HepG2 (cell line): Measurements from ENCODE around the gene ELL. TPM values are rescaled to one million over a fixed set of nuclear protein-coding genes. Genes with fewer than 3 reads are reported as not detected.
A peak's percentile ranks its signal among the peaks of the same experiment; 100 is the strongest.

ENCODE experiments used
- ESRRA ChIP-seq: sonication (generic); formaldehyde crosslinking; IDR thresholded peaks from 2 replicates; pipeline ENCODE4 v1.5.1; 2020; ENCODE audit warnings: mild to moderate bottlenecking, low read depth, missing genetic modification reagents
- HOXA7 ChIP-seq: sonication (generic); formaldehyde crosslinking; IDR thresholded peaks from 2 replicates; pipeline ENCODE4 v1.8.1; 2022; ENCODE audit warnings: mild to moderate bottlenecking, missing genetic modification reagents, moderate library complexity
- ISL2 ChIP-seq: sonication (generic); formaldehyde crosslinking; IDR thresholded peaks from 2 replicates; pipeline ENCODE4 v1.5.0; 2020; ENCODE audit warnings: missing genetic modification reagents
- MTA1 ChIP-seq: sonication (generic); formaldehyde crosslinking; IDR thresholded peaks from 2 replicates; pipeline ENCODE4 v1.4.0; 2020; ENCODE audit warnings: missing genetic modification reagents, mild to moderate bottlenecking, borderline replicate concordance
- PHF5A ChIP-seq: IDR thresholded peaks from one replicate; pipeline ENCODE4 v1.6.1; 2018; ENCODE audit warnings: low read depth, missing genetic modification reagents; ENCODE audit not compliant: unreplicated experiment
- RXRB ChIP-seq: IDR thresholded peaks from 2 replicates; pipeline ENCODE4 v1.6.1; 2016; ENCODE audit warnings: borderline replicate concordance, missing genetic modification reagents, missing compliant biosample characterization
- SMYD3 ChIP-seq: sonication (generic); formaldehyde crosslinking; IDR thresholded peaks from 2 replicates; pipeline ENCODE4 v1.8.1; 2023; ENCODE audit warnings: mild to moderate bottlenecking, missing genetic modification reagents
- ZNF276 ChIP-seq: sonication (generic); formaldehyde crosslinking; IDR thresholded peaks from 2 replicates; pipeline ENCODE4 v1.4.0; 2020; ENCODE audit warnings: mild to moderate bottlenecking, low read depth, missing genetic modification reagents
- ZNF280B ChIP-seq: sonication (generic); formaldehyde crosslinking; IDR thresholded peaks from 2 replicates; pipeline ENCODE4 v1.5.0; 2020; ENCODE audit warnings: missing genetic modification reagents, mild to moderate bottlenecking, borderline replicate concordance
- ZNF737 ChIP-seq: sonication (generic); formaldehyde crosslinking; IDR thresholded peaks from 2 replicates; pipeline ENCODE4 v1.5.0; 2020; ENCODE audit warnings: missing genetic modification reagents, mild to moderate bottlenecking, borderline replicate concordance
- ZNF781 ChIP-seq: sonication (generic); formaldehyde crosslinking; IDR thresholded peaks from 2 replicates; pipeline ENCODE4 v1.5.1; 2020; ENCODE audit warnings: borderline replicate concordance, mild to moderate bottlenecking, missing genetic modification reagents; ENCODE audit errors: not compliant biosample characterization
- ZSCAN31 ChIP-seq: sonication (generic); formaldehyde crosslinking; IDR thresholded peaks from 2 replicates; pipeline ENCODE4 v1.5.0; 2020; ENCODE audit warnings: low read depth, mild to moderate bottlenecking, missing genetic modification reagents
- polyA plus RNA-seq, 8 experiments: library from polyadenylated mRNA; depleted of rRNA in 3 of 8; stranded (reverse) in 7 of 8; unstranded in 1 of 8; fragments of >200 nt; fragmentation: Illumina TruSeq in 4 of 8; extraction: Trizol in 4 of 8; gene quantifications; 2 replicates each; pipeline versions ENCODE4 v1.2.1 to v1.2.3, GENCODE V29; 2011 to 2016; ENCODE audit warnings: low read depth in 4 of 8, missing spikeins in 1 of 8, mixed read lengths in 1 of 8; ENCODE audit not compliant: insufficient read depth in 1 of 8
- total RNA-seq, 5 experiments: library from RNA; depleted of rRNA; stranded (reverse); fragments of >200 nt; fragmentation: Illumina TruSeq; extraction: Trizol; gene quantifications; 2 replicates each; pipeline ENCODE4 v1.2.3, GENCODE V29; 2016; ENCODE audit warnings: low read depth in 1 of 5
- TF ChIP-seq, protein P1 (sequence below): sonication (generic); formaldehyde crosslinking; IDR thresholded peaks from 2 replicates; pipeline ENCODE4 v1.9.0; 2022; ENCODE audit warnings: low read depth, missing genetic modification reagents
- TF ChIP-seq, protein P2 (sequence below): sonication (generic); formaldehyde crosslinking; IDR thresholded peaks from one replicate; pipeline ENCODE4 v1.5.1; 2020; ENCODE audit warnings: mild to moderate bottlenecking, missing genetic modification reagents; ENCODE audit errors: not compliant biosample characterization

ELL gene
- total and polyA plus RNA-seq, 2 of the 13 experiments (the other 11 are each of a cell fraction or from before 2014, with no cell fraction given), result 3.7 to 5.4 TPM

DNA sequence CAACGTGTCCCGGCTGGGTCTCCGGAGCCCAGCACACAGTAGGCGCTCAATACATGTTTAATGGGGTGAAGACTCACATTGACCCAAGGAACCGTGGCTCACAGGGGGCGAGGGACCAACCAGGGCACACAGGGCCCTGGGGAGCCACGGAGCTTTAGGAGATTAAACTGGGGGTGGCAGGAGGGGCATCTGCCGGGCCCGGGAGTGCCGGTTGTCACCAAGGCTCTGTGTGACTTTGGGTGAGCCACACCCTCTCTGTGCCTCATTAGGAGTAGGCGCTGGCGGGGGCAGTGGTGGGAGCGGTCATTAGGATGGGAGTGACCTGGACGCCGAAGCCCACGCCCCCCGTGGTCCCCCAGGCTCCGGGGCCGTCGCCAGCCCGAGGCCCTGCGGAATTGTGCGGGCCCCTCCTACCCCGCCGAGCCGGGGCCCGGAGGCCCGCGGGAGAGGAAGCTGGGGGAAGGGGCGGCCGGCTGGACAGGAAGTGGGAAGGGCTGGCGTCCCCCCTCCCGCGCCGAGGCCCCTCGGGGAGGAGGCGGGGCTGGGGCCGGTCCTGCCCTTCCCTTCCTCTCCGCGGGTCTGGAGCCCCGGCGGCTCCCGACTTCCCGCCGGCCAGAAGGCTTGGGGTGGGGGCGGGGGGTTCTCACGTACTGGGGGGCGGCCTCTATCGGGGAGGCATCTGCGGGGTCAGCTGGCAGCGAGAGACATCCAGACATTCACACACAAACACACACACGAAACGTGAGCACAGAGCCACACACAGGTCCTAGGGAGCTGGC is 104.4 kb downstream of the ELL start (continued):
- 0 out of 2 replicates have a peak, but pooled peaks have one; percentile 28 for TF ChIP-seq ISL2
- no peak for TF ChIP-seq HOXA7
- TF ChIP-seq, protein P1, sequence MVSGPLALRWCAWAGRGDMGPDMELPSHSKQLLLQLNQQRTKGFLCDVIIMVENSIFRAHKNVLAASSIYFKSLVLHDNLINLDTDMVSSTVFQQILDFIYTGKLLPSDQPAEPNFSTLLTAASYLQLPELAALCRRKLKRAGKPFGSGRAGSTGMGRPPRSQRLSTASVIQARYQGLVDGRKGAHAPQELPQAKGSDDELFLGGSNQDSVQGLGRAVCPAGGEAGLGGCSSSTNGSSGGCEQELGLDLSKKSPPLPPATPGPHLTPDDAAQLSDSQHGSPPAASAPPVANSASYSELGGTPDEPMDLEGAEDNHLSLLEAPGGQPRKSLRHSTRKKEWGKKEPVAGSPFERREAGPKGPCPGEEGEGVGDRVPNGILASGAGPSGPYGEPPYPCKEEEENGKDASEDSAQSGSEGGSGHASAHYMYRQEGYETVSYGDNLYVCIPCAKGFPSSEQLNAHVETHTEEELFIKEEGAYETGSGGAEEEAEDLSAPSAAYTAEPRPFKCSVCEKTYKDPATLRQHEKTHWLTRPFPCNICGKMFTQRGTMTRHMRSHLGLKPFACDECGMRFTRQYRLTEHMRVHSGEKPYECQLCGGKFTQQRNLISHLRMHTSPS (CRISPR knock-in tag), result 0 out of 2 replicates have a peak, but pooled peaks have one; percentile 38
- no peak for TF ChIP-seq ZSCAN31 (CRISPR knock-in tag)
- no peak; the same call in 1 of the 2 replicates for TF ChIP-seq RXRB
- no peak for TF ChIP-seq ESRRA (CRISPR knock-in tag)
- TF ChIP-seq MTA1 (CRISPR knock-in tag), result no peak
- TF ChIP-seq SMYD3 (CRISPR knock-in tag), result 0 out of 2 replicates have a peak, but pooled peaks have one; percentile 52
- TF ChIP-seq ZNF781 (CRISPR knock-in tag), result no peak
- no peak for TF ChIP-seq ZNF737 (CRISPR knock-in tag)
- peak; percentile 26 for TF ChIP-seq PHF5A (CRISPR knock-in tag)
- TF ChIP-seq ZNF276 (CRISPR knock-in tag), result no peak
- 0 out of 2 replicates have a peak, but pooled peaks have one; percentile 4 for TF ChIP-seq ZNF280B
- TF ChIP-seq, protein P2, sequence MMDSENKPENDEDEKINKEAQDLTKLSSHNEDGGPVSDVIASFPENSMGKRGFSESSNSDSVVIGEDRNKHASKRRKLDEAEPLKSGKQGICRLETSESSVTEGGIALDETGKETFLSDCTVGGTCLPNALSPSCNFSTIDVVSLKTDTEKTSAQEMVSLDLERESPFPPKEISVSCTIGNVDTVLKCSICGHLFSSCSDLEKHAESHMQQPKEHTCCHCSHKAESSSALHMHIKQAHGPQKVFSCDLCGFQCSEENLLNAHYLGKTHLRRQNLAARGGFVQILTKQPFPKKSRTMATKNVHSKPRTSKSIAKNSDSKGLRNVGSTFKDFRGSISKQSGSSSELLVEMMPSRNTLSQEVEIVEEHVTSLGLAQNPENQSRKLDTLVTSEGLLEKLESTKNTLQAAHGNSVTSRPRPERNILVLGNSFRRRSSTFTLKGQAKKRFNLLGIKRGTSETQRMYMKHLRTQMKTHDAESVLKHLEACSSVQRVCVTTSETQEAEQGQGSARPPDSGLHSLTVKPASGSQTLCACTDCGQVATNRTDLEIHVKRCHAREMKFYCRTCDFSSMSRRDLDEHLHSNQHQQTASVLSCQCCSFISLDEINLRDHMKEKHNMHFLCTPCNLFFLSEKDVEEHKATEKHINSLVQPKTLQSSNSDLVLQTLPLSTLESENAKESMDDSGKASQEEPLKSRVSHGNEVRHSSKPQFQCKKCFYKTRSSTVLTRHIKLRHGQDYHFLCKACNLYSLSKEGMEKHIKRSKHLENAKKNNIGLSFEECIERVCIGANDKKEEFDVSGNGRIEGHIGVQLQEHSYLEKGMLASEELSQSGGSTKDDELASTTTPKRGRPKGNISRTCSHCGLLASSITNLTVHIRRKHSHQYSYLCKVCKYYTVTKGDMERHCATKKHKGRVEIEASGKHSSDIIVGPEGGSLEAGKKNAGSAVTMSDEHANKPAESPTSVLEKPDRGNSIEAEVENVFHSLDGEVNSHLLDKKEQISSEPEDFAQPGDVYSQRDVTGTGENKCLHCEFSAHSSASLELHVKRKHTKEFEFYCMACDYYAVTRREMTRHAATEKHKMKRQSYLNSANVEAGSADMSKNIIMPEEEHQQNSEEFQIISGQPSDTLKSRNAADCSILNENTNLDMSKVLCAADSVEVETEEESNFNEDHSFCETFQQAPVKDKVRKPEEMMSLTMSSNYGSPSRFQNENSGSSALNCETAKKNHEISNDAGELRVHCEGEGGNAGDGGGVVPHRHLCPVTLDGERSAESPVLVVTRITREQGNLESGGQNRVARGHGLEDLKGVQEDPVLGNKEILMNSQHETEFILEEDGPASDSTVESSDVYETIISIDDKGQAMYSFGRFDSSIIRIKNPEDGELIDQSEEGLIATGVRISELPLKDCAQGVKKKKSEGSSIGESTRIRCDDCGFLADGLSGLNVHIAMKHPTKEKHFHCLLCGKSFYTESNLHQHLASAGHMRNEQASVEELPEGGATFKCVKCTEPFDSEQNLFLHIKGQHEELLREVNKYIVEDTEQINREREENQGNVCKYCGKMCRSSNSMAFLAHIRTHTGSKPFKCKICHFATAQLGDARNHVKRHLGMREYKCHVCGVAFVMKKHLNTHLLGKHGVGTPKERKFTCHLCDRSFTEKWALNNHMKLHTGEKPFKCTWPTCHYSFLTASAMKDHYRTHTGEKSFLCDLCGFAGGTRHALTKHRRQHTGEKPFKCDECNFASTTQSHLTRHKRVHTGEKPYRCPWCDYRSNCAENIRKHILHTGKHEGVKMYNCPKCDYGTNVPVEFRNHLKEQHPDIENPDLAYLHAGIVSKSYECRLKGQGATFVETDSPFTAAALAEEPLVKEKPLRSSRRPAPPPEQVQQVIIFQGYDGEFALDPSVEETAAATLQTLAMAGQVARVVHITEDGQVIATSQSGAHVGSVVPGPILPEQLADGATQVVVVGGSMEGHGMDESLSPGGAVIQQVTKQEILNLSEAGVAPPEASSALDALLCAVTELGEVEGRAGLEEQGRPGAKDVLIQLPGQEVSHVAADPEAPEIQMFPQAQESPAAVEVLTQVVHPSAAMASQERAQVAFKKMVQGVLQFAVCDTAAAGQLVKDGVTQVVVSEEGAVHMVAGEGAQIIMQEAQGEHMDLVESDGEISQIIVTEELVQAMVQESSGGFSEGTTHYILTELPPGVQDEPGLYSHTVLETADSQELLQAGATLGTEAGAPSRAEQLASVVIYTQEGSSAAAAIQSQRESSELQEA (CRISPR knock-in tag), result no peak
